Fibroblast of mammary gland (primary cell): ENCODE data around the gene TRAP1.
A peak's percentile ranks its signal among the peaks of the same experiment; 100 is the strongest.
"Not testable (repeated sequence)": the region's sequence is repeated elsewhere in the genome, so short reads cannot be mapped to it uniquely, and the experiment has no call there.

ENCODE experiments used
- DNase-seq: peaks from one replicate; pipeline ENCODE4 v3.0.0-alpha.2; 2010; ENCODE audit warnings: low read depth
- H3K4me3 ChIP-seq: 2 replicates; pipeline ENCODE4 v1.5.1; 2011; ENCODE audit warnings: low read depth, mild to moderate bottlenecking, low read length, moderate library complexity; ENCODE audit not compliant: control insufficient read depth
- TF ChIP-seq, protein P1 (sequence below): conservative IDR thresholded peaks from 2 replicates; pipeline ENCODE4 v1.5.1; 2011; ENCODE audit warnings: low read depth, low read length, inconsistent platforms; ENCODE audit not compliant: control insufficient read depth, insufficient read depth

The TRAP1 gene

DNA sequence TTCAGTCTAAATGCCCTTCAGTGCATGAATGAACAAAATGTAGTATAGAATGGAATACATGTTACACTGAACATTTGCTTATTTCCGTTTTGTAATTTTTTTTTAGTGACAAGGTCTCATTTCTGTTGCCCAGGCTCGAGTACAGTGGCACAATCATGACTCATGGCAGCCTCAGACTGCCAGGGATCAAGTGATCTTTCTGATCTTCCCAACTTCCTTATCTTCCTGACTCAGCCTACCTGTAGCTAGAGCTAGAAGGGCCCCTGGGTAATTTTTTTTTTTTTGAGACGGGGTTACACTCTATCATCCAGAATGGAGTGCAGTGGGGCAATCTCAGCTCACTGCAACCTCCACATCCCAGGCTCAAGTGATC is 98.6 kb downstream of the TRAP1 start:
- TF ChIP-seq, protein P1, sequence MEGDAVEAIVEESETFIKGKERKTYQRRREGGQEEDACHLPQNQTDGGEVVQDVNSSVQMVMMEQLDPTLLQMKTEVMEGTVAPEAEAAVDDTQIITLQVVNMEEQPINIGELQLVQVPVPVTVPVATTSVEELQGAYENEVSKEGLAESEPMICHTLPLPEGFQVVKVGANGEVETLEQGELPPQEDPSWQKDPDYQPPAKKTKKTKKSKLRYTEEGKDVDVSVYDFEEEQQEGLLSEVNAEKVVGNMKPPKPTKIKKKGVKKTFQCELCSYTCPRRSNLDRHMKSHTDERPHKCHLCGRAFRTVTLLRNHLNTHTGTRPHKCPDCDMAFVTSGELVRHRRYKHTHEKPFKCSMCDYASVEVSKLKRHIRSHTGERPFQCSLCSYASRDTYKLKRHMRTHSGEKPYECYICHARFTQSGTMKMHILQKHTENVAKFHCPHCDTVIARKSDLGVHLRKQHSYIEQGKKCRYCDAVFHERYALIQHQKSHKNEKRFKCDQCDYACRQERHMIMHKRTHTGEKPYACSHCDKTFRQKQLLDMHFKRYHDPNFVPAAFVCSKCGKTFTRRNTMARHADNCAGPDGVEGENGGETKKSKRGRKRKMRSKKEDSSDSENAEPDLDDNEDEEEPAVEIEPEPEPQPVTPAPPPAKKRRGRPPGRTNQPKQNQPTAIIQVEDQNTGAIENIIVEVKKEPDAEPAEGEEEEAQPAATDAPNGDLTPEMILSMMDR, result no peak
- H3K4me3 ChIP-seq, result no peak overlapping the region
- DNase-seq, result no peak

- TF ChIP-seq, protein P1, result no peak
- peak overlapping the region; percentile 79 for H3K4me3 ChIP-seq
- DNase-seq, result peak; percentile 38
Observed at GRCh38 chr16:3612510-3613466, 104.5 kb downstream of the TRAP1 start.

GRCh38 chr16:3611146-3611975 is 106.0 kb downstream of the TRAP1 start, which contains the start of gene SLX4:
Gene SLX4, minus strand, starts transcription at chr16:3611606. Its CDS starts 2,642 bp downstream, at chr16:3608964.
- TF ChIP-seq, protein P1, result no peak
- DNase-seq, result peak; percentile 84
- H3K4me3 ChIP-seq, result peak within 1 kb of the TSS; percentile 80

DNA sequence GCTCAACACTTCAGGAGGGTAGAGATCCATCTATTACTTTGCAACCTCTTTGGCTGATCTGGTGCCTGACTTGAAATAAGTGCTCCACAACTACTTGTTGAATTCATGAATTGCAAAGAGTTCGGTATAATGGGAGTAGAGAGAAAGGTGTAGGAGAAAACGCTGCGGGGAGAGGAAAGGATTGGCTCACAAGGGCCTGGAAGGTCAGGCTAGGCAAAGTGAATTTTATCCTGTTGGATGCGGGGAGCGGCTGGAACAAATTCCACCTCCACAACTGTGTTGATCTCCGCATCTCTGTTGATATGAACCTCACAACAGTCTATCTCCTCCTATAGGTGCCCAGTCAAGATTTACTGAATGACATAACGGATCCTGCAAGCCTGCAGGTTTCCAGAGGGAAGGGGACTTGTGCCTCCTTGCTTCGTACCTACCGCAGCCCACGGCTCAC is 106.6 kb downstream of the TRAP1 start:
- peak overlapping the region; percentile 80 for H3K4me3 ChIP-seq
- DNase-seq, result no peak
- TF ChIP-seq, protein P1, result no peak

DNA sequence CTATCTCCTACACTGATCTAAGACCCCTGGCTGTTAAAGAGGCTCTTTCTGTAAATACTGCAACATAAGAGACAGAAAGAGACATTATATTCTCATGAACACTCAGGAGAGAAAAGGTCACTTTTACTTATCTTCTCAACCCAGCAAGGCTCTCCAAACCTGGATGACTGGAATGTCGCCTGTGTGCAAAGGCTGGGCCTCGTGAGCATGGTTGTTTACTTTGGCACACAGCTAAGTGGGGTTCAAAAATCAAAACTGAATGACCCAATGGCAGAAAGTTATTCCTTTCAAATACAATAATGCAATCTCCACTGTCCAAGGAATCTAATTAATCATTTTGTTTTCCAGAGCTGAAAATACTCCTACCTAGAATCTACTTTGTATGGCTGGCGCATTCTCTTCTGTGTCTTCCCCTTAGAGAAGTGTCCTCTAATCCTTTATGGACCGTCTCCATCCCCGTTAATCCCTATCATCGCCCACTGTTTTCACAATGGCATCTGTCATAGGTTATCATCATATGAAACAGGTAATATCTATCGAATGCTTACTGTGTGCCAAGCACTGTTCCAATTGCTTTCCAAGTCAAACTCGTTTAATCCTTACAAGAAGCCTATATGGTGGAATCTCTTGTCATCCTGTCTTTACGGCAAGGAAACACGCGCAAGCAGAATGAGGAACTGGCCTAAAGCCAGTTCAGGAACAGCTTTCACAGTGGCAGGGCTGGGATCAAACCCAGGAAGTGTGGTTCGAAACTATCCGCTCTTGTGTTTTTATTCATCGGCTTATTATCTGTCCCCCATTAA is 107.2 kb downstream of the TRAP1 start:
- peak overlapping the region; percentile 80 for H3K4me3 ChIP-seq
- DNase-seq, result no peak
- TF ChIP-seq, protein P1, result no peak

GRCh38 chr16:3608976-3609375 is 108.3 kb downstream of the TRAP1 start:
- not testable (repeated sequence) for H3K4me3 ChIP-seq, DNase-seq
